ENCODE results near the gene EXOC3L2.

The EXOC3L2 gene

DNA sequence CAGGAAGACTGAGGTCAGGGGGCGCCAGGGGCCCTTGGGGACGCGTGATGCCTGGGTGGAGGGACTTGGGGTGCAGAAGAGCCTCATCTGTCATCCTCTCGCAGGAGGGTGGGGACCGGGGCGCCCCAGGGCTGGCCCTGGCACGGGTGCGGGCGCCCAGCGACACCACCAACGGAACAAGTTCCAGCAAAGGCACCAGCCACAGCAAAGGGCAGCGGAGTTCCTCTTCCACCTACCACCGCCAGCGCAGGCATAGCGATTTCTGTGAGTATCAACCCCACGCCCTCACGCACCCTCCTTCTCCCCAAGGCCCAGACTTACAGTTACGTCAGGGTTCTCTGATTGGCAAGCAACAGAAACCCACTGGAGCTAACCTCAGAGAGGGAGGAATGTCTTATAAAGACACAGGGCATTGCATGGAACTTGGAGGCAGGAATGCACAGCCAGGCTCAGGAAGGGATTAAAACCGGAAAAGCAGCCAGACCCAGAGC is 35.3 kb upstream of the EXOC3L2 start:
- H3K9me2 ChIP-seq (replicated peaks; ENCODE audit: insufficient read depth, low read length) = no peaks in the 10 kb centered on the region
- no peaks in the 10 kb centered on the region for H3K9me3 ChIP-seq (ENCODE audit: insufficient read depth, low read length)
- H3K4me2 ChIP-seq (ENCODE audit: low read depth, low read length, poor library complexity, severe bottlenecking) = no peak overlapping the region
- H3K79me2 ChIP-seq (ENCODE audit: insufficient read depth, low read length) = no peaks in the 10 kb centered on the region
- no peaks in the 10 kb centered on the region for H4K20me1 ChIP-seq (ENCODE audit: low read depth, low read length)
- no peaks in the 10 kb centered on the region for H3K36me3 ChIP-seq (ENCODE audit: low read length)
- no peak overlapping the region for H3K27ac ChIP-seq (ENCODE audit: low read depth, low read length)
- H2AFZ ChIP-seq (ENCODE audit: low read depth, low read length, severe bottlenecking) = no peak overlapping the region
- H3K9ac ChIP-seq (ENCODE audit: low read length) = no peak overlapping the region
- H3K4me3 ChIP-seq (ENCODE audit: insufficient read depth, low read length, poor library complexity, severe bottlenecking) = no peak overlapping the region
- no peaks in the 10 kb centered on the region for H3K27me3 ChIP-seq (ENCODE audit: low read length)
- TF ChIP-seq, protein P1, sequence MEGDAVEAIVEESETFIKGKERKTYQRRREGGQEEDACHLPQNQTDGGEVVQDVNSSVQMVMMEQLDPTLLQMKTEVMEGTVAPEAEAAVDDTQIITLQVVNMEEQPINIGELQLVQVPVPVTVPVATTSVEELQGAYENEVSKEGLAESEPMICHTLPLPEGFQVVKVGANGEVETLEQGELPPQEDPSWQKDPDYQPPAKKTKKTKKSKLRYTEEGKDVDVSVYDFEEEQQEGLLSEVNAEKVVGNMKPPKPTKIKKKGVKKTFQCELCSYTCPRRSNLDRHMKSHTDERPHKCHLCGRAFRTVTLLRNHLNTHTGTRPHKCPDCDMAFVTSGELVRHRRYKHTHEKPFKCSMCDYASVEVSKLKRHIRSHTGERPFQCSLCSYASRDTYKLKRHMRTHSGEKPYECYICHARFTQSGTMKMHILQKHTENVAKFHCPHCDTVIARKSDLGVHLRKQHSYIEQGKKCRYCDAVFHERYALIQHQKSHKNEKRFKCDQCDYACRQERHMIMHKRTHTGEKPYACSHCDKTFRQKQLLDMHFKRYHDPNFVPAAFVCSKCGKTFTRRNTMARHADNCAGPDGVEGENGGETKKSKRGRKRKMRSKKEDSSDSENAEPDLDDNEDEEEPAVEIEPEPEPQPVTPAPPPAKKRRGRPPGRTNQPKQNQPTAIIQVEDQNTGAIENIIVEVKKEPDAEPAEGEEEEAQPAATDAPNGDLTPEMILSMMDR (IDR thresholded peaks at IDR 0.05; ENCODE audit: insufficient read depth, low read length, poor library complexity, severe bottlenecking) = no peak
- TF ChIP-seq EZH2phosphoT487 (conservative IDR thresholded peaks at IDR 0.05; ENCODE audit: low read length) = no peak
- H3F3A ChIP-seq (ENCODE audit: insufficient read depth) = no peaks in the 10 kb centered on the region

- no peak overlapping the region for H2AFZ ChIP-seq (ENCODE audit: low read depth, low read length, severe bottlenecking)
- no peaks in the 10 kb centered on the region for H3F3A ChIP-seq (ENCODE audit: insufficient read depth)
- no peak overlapping the region for H3K27ac ChIP-seq (ENCODE audit: low read depth, low read length)
- H3K27me3 ChIP-seq (ENCODE audit: low read length) = no peaks in the 10 kb centered on the region
- TF ChIP-seq, protein P1 (IDR thresholded peaks at IDR 0.05; ENCODE audit: insufficient read depth, low read length, poor library complexity, severe bottlenecking) = no peak
- TF ChIP-seq EZH2phosphoT487 (conservative IDR thresholded peaks at IDR 0.05; ENCODE audit: low read length) = no peak
- no peaks in the 10 kb centered on the region for H3K9me2 ChIP-seq (replicated peaks; ENCODE audit: insufficient read depth, low read length)
- no peaks in the 10 kb centered on the region for H3K36me3 ChIP-seq (ENCODE audit: low read length)
- no peak overlapping the region for H3K4me3 ChIP-seq (ENCODE audit: insufficient read depth, low read length, poor library complexity, severe bottlenecking)
- H3K9ac ChIP-seq (ENCODE audit: low read length) = no peak overlapping the region
- H3K4me2 ChIP-seq (ENCODE audit: low read depth, low read length, poor library complexity, severe bottlenecking) = no peak overlapping the region
- H3K9me3 ChIP-seq (ENCODE audit: insufficient read depth, low read length) = no peaks in the 10 kb centered on the region
- H4K20me1 ChIP-seq (ENCODE audit: low read depth, low read length) = no peaks in the 10 kb centered on the region
- H3K79me2 ChIP-seq (ENCODE audit: insufficient read depth, low read length) = no peaks in the 10 kb centered on the region
These were observed 34.5 kb upstream of the EXOC3L2 start for GRCh38 chr19:45279587-45280192.

DNA sequence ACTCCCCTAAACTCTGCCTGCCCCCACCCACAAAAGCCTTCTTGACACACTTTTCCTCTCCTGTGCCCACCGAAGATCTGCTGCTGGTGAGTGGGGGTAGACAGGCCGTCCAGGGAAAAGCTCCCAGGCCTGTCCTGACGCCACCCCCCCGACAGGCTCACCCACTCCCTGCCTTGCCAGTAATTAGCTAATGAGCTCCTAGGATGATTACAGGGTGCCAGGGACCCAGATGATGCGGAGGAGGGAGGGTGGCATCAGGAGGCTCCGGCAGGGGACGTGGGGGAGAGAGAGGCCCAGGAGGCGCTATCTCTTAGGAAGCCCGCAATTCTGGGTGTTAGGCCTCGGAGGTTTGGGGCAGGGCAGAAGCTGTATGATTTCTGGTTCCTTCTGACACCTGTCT is 32.9 kb upstream of the EXOC3L2 start:
- H3K9me2 ChIP-seq (replicated peaks; ENCODE audit: insufficient read depth, low read length) = no peaks in the 10 kb centered on the region
- H3K9me3 ChIP-seq (ENCODE audit: insufficient read depth, low read length) = no peaks in the 10 kb centered on the region
- TF ChIP-seq EZH2phosphoT487 (conservative IDR thresholded peaks at IDR 0.05; ENCODE audit: low read length) = no peak
- TF ChIP-seq, protein P1 (IDR thresholded peaks at IDR 0.05; ENCODE audit: insufficient read depth, low read length, poor library complexity, severe bottlenecking) = no peak
- H3K4me3 ChIP-seq (ENCODE audit: insufficient read depth, low read length, poor library complexity, severe bottlenecking) = no peak overlapping the region
- H3F3A ChIP-seq (ENCODE audit: insufficient read depth) = no peaks in the 10 kb centered on the region
- no peaks in the 10 kb centered on the region for H3K79me2 ChIP-seq (ENCODE audit: insufficient read depth, low read length)
- no peak overlapping the region for H3K27ac ChIP-seq (ENCODE audit: low read depth, low read length)
- H3K27me3 ChIP-seq (ENCODE audit: low read length) = no peaks in the 10 kb centered on the region
- H3K4me2 ChIP-seq (ENCODE audit: low read depth, low read length, poor library complexity, severe bottlenecking) = no peak overlapping the region
- H3K36me3 ChIP-seq (ENCODE audit: low read length) = no peaks in the 10 kb centered on the region
- H2AFZ ChIP-seq (ENCODE audit: low read depth, low read length, severe bottlenecking) = no peak overlapping the region
- H3K9ac ChIP-seq (ENCODE audit: low read length) = no peak overlapping the region
- no peaks in the 10 kb centered on the region for H4K20me1 ChIP-seq (ENCODE audit: low read depth, low read length)

Measured in SU-DHL-6 (cell line).